Activated T-helper 1 cell treated with anti-CD3 and anti-CD28 coated beads, Interleukin-2, amount 50 U/mL, for 16 hours (primary cell): ENCODE measurements around the gene MAGI3.
"Not testable (repeated sequence)": the region's sequence is repeated elsewhere in the genome, so short reads cannot be mapped to it uniquely, and the experiment has no call there.

Source experiments
- DNase-seq, 2 donors: peaks; one replicate each; pipeline ENCODE4 v3.0.0-alpha.2; 2020; ENCODE audit warnings: low read depth in 1 of 2, low spot score in 1 of 2

Gene MAGI3

DNA sequence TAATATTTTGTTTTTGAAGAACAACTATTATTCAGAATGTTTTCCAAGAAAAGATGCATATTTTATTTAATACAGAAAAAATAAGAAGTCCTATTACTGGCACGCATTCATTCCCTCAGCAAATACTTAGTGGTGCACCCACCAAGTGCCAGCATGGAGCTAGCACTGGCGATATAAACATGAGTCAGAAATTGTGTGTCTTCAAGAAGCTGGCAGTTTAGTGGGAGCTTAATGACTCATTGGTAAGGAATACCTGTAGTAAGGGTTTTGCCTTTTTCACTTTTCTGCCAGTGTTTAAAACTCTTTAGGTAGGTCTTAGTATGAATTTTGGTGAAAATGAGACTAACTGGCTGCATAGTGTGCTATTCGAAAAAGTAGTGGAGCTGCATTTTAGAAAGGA is 6.3 kb downstream of the MAGI3 start:
- no peak for DNase-seq

DNA sequence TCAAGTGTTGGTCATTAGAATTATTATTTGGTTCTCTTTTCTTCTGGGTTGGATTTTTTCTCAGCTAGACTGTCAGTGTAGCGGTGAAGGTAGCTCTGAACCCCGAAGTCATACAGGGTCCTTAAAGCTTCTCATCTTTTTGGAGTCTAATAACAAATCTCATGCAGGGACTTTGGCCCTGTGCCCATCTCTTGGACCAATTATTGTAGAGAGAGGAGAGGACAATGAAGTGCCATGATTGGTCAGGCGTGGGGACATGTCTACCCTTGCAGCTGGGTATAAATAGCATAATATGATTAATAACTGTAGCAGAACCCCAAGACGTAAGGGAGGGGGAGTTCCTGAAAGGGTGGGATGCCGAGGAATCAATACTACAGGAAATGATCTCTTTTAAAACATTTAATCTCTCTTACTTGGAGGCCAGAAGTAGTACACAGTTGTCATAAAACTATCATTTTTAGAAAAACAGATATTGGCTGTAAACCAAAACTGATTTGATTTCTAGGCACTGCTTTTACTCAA is 8.8 kb downstream of the MAGI3 start:
- DNase-seq = no peak

DNA sequence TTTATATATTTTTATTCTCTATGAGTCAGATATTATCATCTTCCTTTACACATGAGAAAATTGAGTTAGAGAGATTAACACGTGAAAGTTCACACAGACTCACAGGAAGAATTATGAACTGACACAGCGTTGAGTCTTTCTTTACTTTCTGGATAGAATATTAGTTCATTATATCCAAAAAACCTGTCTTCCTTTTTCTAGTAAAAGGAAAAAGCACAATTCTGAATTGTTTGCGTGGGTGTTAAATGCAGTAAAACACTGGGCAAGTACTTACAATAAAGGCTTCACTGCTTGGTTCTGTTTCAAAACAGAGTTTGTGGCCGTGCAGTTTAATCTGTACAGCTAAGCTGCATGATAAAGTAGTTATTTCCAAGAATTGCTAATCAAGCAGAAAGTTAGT is 10.8 kb downstream of the MAGI3 start:
- DNase-seq = no peak

DNA sequence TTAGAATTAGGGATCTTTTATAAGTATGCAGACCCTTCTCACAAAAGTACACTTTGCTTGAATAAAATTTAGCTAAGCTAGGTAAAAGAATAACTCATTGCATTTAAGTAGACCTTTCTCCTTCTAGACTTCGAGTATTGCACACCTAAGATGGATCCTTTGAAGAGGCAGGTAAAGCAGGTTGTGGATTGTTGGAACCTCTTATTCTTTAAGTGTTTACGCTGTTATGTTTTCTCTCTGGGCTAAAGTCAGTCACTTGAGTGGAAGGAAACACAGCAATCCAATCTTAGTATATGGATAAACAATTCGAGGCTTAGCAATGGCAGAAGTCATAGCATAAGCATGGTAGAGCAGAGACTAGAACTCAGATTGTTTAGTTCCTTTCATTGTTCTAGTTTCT is 11.4 kb downstream of the MAGI3 start:
- DNase-seq = no peak

DNA sequence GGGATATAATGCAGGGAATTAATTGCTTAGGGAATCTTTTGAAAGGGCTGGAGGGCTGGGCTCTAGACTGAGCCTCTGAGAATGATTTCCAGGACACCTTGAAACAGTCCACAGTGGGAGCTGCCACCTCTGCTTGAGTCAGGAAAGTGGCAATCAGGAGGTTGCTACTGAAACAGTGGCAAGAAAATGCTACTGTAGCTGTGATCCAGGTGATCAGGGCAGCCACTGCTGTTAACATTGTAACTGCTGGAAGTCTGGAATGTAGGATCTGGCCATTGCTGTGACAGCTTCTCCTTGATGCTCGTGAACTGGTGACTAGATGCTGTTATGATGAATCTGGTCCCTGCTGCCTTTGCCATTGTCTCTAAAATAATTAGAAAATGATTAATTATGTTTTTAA is 12.8 kb downstream of the MAGI3 start:
- no peak for DNase-seq

DNA sequence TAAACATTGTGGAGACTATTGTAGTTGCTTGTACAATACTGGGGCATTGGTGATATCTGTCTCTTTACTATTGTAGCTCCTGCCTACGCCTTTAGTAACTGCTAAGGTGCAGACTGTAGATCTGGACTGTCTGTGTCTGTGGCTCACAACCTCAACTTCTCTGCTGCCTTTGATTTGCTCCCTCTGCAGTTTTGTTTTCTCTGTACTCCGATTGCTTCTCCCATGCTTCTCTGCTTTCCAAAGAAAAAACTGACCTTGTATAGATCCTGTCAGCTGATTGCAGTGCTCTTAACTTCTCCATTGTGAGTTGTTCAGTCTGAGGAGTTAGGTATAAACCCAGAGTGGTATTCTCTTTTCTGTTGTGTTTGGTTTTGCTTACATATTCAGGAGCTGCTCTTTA is 15.3 kb downstream of the MAGI3 start:
- no peak for DNase-seq

DNA sequence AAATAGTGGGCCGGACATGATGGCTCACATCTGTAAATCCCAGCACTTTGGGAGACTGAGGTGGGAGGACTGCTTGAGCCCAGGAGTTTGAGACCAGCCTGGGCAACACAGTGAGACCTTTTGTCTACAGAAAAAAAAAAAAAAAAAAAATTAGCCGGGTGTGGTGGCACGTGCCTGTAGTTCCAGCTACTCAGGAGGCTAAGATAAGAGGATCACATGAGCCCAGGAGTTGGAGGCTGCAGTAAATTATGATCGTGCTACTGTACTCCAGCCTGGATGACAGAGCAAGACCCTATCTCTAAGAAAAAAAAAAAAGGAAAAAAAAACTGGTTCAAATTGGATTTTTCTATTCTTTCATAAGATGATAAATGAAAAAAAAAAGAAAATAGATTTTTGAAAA is 15.8 kb downstream of the MAGI3 start:
- DNase-seq = not testable (repeated sequence)

DNA sequence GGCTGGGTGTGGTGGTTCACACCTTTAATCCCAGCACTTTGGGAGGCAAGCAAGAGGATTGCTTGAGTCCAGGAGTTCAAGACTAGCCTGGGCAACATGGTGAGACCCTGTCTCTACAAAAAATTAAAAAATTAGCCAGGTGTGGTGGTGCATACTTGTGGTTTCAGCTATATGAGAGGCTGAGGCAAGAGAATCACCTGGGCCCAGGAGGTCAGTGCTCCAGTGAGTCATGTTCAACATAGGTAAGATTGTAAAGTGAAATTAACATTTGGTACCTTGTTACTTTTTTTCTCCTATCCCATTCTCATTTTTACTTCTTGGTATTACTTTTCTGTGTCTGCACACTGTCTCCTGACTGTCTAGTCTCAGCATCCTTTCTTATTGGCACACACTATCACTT is 19.0 kb downstream of the MAGI3 start:
- DNase-seq = no peak

DNA sequence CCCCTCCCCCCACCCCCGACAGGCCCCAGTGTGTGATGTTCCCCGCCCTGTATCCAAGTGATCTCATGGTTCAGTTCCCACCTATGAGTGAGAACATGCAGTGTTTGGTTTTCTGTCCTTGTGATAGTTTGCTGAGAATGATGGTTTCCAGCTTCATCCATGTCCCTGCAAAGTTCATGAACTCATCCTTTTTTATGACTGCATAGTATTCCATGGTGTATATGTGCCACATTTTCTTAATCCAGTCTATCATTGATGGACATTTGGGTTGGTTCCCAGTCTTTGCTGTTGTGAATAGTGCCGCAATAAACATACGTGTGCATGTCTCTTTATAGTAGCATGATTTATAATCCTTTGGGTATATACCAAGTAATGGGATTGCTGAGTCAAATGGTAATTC is 21.7 kb downstream of the MAGI3 start:
- not testable (repeated sequence) for DNase-seq

DNA sequence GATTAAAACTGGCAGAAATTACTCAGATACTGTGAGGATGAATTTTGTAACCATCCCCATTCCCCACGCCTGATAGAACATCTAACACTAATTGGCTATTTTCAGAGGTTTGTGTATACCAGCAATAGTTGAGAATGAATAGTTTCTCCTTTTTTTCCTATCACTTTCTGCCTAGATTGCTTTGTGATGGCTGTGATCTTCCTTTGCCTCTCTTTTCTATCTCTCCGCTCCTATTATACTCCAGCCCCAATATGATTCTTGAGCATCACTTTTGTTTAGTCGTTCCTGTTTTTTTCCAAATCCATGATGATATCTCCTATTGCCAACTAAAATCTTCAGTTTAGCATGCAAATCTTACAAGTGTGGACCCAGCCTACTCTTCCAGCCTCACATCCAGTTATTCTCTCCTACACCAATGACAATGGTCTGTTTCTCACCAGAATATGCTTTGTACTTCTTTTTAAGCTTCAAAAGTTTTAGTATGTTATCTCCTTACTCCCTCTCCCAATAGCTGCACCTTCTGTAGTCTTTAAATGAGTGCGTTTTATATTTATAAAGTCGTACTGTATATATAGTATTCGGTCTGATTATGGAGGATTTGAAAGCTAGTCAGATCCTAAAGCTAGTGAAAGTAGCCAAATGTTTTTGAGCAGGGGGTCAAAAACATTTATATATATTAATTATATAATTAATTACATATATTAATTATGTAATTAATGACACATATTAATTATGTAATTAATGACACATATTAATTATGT is 25.2 kb downstream of the MAGI3 start:
- DNase-seq = no peak

DNA sequence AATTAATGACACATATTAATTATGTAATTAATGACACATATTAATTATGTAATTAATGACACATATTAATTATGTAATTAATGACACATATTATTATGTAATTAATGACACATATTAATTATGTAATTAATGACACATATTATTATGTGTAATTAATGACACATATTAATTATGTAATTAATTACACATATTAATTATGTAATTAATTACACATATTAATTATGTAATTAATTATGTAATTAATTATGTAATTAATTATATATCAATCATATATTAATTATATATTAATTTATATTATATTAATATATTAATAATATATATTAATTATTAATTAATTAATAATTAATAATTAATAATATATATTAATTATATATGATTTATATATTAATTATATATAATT is 25.8 kb downstream of the MAGI3 start:
- not testable (repeated sequence) for DNase-seq

DNA sequence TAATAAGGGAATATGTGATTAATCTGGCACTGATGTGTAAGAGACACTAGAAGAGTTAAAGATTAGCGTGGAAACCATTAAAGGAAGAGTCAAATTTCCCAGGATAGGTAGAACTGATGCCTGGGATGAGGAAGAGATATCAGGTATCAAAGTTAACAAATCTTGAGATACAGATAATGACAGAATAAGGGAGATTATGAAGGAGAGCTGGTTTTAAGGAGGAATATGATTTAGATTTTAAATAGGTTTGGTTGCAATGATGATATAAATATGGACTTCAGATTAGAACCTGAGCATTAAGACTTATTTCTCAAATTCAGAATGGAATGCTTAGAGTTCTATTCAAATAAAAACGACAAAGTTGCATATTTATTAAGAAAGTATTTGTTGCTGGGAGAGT is 26.2 kb downstream of the MAGI3 start:
- no peak for DNase-seq

DNA sequence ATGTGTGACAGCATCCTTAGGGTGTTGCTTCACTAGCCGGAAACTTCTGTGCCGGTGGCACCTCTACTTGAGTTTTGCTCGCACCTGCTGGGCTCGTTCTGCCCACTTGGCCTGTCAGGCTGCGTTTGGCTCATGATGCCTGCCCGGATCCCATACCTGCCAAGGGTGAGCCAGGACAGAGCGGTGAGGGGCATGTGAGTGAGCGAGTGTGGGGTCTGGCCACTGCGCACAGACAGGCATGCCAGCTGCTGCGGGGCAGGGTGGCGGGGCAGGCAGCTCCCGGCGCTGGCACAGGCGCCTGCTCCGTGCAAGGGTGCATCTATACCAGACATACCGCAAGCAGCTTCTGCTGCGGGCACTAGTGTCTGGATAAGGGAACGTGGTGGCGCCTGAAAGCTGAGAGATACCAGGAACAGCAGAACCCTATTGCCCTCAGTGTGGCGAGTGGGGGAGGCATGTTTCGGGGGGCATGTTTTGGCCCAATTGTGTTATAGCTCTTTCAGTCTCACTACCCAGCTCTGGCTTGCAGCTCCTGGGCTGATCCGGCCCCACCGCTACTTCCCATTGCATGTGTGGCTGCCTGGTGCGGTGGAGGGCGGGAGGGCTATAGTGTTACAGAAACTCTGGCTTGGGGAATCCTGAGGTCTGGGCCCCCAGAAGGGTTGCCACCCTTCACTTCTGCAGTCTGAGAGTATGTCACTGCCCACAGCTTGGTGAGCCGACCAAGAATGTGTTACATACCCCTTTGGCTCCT is 32.2 kb downstream of the MAGI3 start:
- no peak for DNase-seq

DNA sequence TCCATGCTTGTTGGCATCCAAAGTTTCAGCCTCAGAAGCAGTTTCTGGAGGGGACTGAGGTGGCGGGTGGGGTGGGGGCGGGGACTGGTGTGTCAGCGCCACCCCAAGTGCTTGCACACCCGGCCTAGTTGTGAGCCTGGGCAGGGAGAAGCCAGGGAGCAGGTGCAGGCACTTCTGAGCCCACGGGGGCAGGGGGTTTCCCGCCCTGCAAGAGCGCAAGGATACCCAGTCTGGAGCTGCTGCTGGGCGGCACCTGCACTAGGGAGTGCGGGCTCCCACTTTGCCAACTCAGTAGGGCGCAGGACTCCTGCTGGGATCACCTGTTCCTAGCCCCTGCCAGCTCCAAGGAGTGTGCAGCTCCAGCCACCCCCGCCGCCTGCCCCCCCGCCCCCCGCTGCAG is 33.5 kb downstream of the MAGI3 start:
- no peak for DNase-seq

DNA sequence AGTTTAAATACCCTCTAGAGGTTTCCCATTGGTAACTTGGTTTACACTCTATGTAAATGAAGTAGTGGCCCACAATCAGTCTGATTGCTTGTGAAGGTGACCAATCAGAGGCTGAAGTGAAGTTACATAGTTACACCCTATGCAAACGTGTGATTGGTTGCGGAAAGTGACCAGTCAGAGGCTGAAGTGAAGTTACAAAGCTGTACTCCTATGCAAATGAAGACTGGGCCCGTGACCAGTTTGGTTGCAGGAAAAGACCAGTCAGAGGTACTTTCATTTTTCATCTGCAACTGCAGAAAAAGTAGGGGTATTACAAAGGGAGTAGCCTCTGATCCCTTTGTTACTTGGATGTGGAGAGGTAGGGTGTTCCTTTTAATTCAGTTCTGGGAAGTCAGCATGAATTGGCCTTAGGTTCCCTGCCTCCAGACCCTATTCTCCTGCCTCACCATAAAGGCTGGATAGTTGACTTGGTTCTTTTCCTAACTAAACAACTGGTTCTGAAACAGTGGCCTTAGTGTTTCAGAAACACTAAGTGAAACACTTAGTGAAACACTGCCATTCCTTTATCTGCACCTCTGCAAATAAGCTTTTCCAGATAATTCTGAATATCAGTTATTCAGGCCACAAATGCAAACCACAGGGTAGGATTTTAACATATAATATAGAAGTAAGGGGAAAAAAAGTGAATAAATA is 39.3 kb downstream of the MAGI3 start:
- DNase-seq = no peak

DNA sequence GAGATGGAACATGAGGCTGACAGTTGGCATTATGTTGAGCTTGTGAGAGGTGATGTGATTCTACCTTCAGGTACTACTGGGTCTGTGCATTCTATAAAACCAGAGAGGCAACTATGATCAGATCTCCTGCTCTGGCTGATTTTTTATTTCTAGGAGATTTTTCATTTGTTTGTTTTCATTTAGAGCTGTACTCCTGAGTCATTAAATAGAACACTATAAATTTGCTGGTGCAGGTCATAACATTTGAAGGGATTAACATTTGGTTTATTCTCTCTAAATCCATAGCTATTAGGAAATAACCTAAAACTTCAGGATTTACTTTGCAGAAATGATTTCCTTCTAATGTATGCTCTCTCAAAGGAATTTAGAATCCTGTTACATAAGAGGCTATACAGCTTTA is 42.9 kb downstream of the MAGI3 start:
- no peak for DNase-seq

DNA sequence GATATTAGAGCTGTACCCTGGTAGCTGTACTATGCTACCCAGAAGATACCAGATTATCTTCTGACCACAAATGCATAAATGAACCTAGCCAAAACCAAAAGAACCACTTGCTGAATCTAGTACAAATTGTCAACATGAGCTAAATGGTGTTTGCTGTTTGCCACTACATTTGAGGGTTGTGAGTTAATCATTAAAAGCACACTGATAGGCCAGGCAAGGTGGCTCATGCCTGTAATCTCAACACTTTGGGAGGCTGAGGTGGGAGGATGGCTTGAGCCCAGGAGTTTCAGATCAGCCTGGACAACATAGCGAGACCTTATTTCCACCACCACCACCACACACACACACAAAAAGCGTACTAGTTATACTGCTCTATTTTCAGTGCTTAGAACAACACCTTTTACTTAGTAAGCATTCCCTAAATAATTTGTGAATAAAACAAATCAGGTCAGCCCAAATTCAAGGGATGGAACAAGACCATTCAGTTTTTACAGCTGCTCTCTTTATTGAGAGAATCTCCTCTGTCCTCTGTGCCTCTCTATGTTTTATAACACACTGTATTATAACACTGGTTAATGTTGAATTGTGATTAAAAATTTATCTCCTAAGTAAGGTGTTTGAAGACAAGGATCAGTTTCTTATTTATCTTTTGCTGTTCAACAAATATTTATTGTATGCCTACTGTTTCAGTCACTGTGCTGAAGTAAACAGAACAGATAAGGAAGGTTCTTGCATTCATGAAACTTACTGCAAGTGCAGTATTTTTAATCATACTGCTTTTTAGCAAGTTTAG is 44.0 kb downstream of the MAGI3 start:
- DNase-seq = no peak

DNA sequence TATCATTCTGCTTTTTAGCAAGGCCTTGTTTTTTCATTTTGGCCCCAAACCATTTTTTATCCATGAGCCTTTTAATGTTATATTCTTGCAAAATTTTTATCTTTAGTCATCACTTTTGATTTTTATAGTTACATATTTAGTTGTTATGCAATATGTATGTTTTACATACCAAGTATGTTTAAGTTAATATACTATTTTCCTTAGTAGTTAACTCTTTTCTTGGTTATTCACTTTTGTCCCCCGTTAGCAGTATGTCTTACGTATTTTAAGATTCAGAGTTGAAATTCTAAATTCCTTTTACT is 44.5 kb downstream of the MAGI3 start:
- no peak for DNase-seq

DNA sequence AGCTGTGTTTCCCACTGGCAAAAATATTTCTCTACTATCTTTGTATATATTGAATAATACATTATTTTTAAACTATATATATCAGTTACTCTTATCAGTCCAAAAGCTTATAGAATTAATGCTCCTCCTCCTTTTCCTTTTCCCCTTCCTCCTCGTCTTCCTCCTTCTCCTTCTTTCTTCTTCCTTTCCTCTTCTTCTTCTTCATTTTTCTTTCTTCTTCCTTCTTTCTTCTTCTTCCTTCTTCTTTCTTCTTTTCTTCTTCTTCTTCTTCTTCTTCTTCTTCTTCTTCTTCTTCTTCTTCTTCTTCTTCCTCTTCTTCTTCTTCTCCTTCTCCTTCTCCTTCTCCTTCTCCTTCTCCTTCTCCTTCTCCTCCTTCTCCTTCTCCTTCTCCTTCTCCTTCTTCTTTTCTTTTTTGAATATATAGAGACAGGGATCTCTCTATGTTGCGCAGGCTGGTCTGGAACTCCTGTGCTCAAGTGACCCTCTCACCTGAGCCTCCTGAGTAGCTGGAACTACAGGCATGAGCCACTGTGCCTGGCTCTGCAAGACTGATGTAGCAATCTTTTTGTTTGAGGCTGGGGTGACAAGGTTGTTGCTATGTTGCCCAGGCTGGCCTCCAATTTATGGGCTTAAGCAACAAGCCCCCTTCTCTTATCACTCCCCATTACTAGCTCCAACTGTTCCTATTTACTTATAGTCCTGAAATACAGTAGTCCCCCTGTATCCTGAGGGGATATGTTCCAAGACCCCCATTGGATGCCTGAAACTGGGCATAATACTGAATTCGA is 47.4 kb downstream of the MAGI3 start:
- no peak for DNase-seq

DNA sequence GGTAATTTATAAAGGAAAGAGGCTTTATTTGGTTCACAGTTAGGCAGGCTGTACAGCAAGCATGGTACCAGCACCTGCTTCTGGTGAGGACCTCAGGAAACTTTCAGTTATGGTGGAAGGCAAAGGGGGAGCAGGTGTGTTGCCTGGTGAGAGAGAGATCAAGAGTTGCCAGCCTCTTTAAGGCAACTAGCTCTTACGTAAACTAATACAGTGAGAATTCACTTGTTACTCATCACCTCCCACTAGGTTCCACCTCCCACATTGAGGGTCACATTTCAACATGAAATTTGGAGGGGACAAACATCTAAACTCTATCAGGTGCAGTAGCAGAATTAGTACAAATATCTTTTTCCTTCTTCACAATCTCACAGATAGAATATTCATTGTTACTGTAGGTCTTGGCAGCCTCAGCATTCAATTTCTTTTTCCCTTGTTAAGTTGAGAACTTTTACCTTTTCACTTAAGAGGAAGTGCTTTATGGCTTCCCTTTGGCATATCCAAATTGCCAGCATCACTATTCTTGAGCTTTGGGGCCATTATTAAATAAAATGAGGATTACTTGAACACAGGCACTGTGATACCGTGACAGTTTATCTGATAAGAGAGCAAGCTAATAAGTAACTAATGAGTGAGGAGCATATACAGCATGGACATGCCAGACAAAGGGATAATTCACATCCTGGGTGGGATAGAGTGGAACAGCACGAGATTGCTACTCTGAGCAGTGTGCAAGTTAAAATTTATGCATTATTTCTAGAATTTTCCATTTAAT is 48.4 kb downstream of the MAGI3 start:
- no peak for DNase-seq
